ENCODE measurements around the gene MPLKIP. TPM values are rescaled to one million over a fixed set of nuclear protein-coding genes. Genes with fewer than 3 reads are reported as not detected.

The MPLKIP gene
- polyA plus RNA-seq (2013, experiment 1 of 2): 35.2 TPM
- polyA plus RNA-seq (2013, experiment 2 of 2): 36.2 TPM

DNA sequence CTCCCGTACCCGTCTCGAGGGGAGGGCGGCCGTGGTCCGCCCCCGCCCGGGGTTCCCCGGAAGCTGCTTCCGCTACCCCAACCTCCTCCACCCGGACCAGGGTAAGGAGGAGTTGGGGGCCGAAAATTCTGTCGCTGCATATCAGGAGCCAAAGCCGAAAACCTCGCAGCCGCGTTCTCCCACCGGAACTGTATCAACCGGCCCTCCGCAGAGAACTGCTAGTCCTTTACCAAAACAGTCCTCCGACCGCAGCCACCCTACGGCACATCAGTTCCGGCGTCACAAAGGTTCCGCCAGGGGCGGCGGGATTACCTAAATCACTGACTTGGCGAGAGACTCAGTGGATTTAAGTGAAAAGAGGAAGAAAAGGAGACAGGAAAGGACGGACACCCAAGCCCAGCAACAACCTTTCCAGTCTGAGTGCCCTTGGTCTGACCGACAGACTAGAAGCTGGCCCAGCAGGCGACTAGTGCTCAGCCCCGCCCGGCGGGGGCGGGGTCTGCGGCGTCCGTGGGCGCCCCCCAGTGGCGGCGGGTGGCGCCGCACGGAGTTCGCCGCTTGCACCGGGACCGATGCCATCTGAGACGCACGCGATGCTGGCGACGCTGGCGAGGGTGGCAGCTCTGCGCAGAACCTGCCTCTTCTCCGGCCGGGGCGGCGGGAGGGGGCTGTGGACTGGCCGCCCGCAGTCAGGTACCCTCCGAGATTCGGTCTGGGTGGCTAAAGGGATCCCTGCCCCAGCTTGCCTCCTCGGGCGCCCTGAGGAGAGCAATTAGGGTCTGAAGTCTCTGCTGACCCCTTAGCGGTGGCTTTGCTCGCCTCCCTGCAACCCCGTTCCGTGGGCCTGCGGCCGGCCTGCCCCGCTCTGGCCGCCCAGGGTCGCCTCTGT lies at the start of gene MPLKIP, which contains the start of gene SUGCT:
Gene MPLKIP (minus strand): TSS at position 195 of the 889 bp plus-strand sequence. CDS start 55 bp downstream, at position 140.
Gene SUGCT (plus strand): TSS at position 578 of the 889 bp plus-strand sequence.
- H3K23ac ChIP-seq (ENCODE audit: low read length in 2 of 2): peak within 1 kb of the TSS; percentile 43 to 89
- H3K79me1 ChIP-seq (replicated peaks; ENCODE audit: low read length, poor library complexity, severe bottlenecking): peaks cover 12% of the 10 kb centered on the region
- H3K4me2 ChIP-seq (ENCODE audit: low read length, poor library complexity, severe bottlenecking): peak within 1 kb of the TSS; percentile 90
- H2BK120ac ChIP-seq (ENCODE audit: low read depth, low read length): peak within 1 kb of the TSS; percentile 77
- H3K4ac ChIP-seq (ENCODE audit: low read depth in 1 of 2, low read length in 2 of 2): peak within 1 kb of the TSS; percentile 67 to 91
- H4K8ac ChIP-seq (ENCODE audit: low read length): peak within 1 kb of the TSS; percentile 93
- peak within 1 kb of the TSS; percentile 49 to 96 for H2BK12ac ChIP-seq (ENCODE audit: low read length in 2 of 2)
- H3K27ac ChIP-seq (ENCODE audit: low read length, poor library complexity, severe bottlenecking): peak within 1 kb of the TSS; percentile 98
- peak within 1 kb of the TSS; percentile 73 for H2BK15ac ChIP-seq (ENCODE audit: low read depth, poor library complexity, severe bottlenecking)
- H3K27me3 ChIP-seq (ENCODE audit: control insufficient read depth in 1 of 2, insufficient read depth in 1 of 2, low read length in 2 of 2): no peaks in the 10 kb centered on the region
- peak; percentile 92 for DNase-seq
- WGBS: under 1% methylated on average over 65 of the region's 75 CpGs
- H4K91ac ChIP-seq (ENCODE audit: low read length): peak within 1 kb of the TSS; percentile 85
- no peak within 1 kb of the TSS for H2AK5ac ChIP-seq (ENCODE audit: low read length, severe bottlenecking)
- H2AFZ ChIP-seq (ENCODE audit: low read depth, low read length): peak within 1 kb of the TSS; percentile 96
- no peaks in the 10 kb centered on the region for H3K9me3 ChIP-seq (ENCODE audit: control insufficient read depth, low read length)
- peak within 1 kb of the TSS; percentile 96 for H3K18ac ChIP-seq (ENCODE audit: low read depth in 1 of 2, low read length in 2 of 2)
- H2BK5ac ChIP-seq (ENCODE audit: low read depth, low read length, poor library complexity, severe bottlenecking): peak within 1 kb of the TSS; percentile 88
- H3K14ac ChIP-seq (ENCODE audit: low read length in 2 of 2): peak within 1 kb of the TSS in 1 of 2 experiments; percentile 98
- H3K36me3 ChIP-seq (ENCODE audit: control insufficient read depth in 1 of 2, insufficient read depth in 2 of 2, low read depth in 1 of 2, low read length in 2 of 2): peaks cover 0 to 4% of the 10 kb centered on the region in 2 experiments
- H3K4me3 ChIP-seq (ENCODE audit: insufficient read depth in 1 of 2, low read depth in 1 of 2, low read length in 2 of 2): peak within 1 kb of the TSS; percentile 93 to 95
- peaks cover 4% of the 10 kb centered on the region for H3K4me1 ChIP-seq (ENCODE audit: control insufficient read depth, insufficient read depth, low read depth, low read length)
- peak within 1 kb of the TSS; percentile 99 for H3K9ac ChIP-seq (ENCODE audit: low read length)

DNA sequence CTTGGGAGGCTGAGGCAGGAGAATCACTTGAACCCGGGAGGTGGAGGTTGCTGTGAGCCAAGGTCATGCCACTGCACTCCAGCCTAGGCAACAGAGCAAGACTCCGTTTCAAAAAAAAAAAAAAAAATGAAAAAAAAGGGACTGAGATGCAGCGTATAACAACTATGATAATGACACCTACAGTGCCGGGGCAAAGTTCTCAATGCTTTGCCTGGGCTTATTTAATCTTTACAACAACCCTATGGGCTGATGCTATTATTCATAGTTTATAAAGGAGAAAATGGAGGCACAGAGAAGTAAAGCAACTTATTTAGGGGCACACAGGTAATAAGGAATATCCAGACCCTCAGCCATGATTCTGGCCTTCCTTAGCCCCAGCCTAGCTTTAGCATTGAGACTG lies 48.0 kb upstream of the MPLKIP start:
- Histone ChIP-seq H3K27ac (ENCODE audit: low read length, poor library complexity, severe bottlenecking) (no peak overlapping the region), H2BK15ac (ENCODE audit: low read depth, poor library complexity, severe bottlenecking) (no peak overlapping the region), H4K8ac (ENCODE audit: low read length) (no peak overlapping the region), H3K4ac (ENCODE audit: low read depth in 1 of 2, low read length in 2 of 2) (no peak overlapping the region), H3K18ac (ENCODE audit: low read depth in 1 of 2, low read length in 2 of 2) (no peak overlapping the region), H3K9me3 (ENCODE audit: control insufficient read depth, low read length) (no peaks in the 10 kb centered on the region), H3K36me3 (ENCODE audit: control insufficient read depth in 1 of 2, insufficient read depth in 2 of 2, low read depth in 1 of 2, low read length in 2 of 2) (peaks cover 0 to 3% of the 10 kb centered on the region in 2 experiments), H3K23ac (ENCODE audit: low read length in 2 of 2) (no peak overlapping the region), H4K91ac (ENCODE audit: low read length) (no peak overlapping the region), H3K4me3 (ENCODE audit: insufficient read depth in 1 of 2, low read depth in 1 of 2, low read length in 2 of 2) (no peak overlapping the region), H2BK5ac (ENCODE audit: low read depth, low read length, poor library complexity, severe bottlenecking) (no peak overlapping the region), H2BK120ac (ENCODE audit: low read depth, low read length) (no peak overlapping the region), H2AFZ (ENCODE audit: low read depth, low read length) (no peak overlapping the region), H3K4me2 (ENCODE audit: low read length, poor library complexity, severe bottlenecking) (no peak overlapping the region), H3K4me1 (ENCODE audit: control insufficient read depth, insufficient read depth, low read depth, low read length) (no peaks in the 10 kb centered on the region), H3K79me1 (replicated peaks; ENCODE audit: low read length, poor library complexity, severe bottlenecking) (no peaks in the 10 kb centered on the region), H3K27me3 (ENCODE audit: control insufficient read depth in 1 of 2, insufficient read depth in 1 of 2, low read length in 2 of 2) (no peaks in the 10 kb centered on the region), H2BK12ac (ENCODE audit: low read length in 2 of 2) (no peak overlapping the region), H2AK5ac (ENCODE audit: low read length, severe bottlenecking) (no peak overlapping the region), H3K9ac (ENCODE audit: low read length) (no peak overlapping the region), H3K14ac (ENCODE audit: low read length in 2 of 2) (no peak overlapping the region)
- WGBS: 100% methylated on average over 3 of the region's 4 CpGs
- no peak for DNase-seq

DNA sequence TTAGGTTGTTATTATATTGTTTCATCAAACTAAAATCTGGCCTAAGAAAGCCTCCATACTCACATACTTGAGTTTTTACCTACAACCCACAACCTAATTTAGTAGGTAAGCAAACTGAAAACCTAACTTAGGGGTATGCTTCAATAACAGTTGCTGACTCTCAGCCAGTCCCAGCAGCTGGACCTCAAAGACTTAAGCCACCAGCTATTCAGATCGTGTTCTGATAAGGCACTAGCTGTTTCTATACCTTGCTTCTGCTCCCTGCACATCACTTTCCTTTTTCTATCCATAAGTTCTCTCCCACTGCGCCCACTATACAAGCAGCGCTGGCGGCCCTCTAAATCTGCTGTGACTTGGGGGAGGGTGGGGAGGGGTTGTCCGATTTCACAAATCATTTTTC lies 42.6 kb upstream of the MPLKIP start:
- H2AK5ac ChIP-seq (ENCODE audit: low read length, severe bottlenecking): no peak overlapping the region
- H2BK5ac ChIP-seq (ENCODE audit: low read depth, low read length, poor library complexity, severe bottlenecking): no peak overlapping the region
- H2BK15ac ChIP-seq (ENCODE audit: low read depth, poor library complexity, severe bottlenecking): no peak overlapping the region
- DNase-seq: no peak
- WGBS: 56% methylated on average over 1 of the region's 5 CpGs
- no peak overlapping the region for H2BK12ac ChIP-seq (ENCODE audit: low read length in 2 of 2)
- no peak overlapping the region for H4K8ac ChIP-seq (ENCODE audit: low read length)
- no peak overlapping the region for H2AFZ ChIP-seq (ENCODE audit: low read depth, low read length)
- H3K79me1 ChIP-seq (replicated peaks; ENCODE audit: low read length, poor library complexity, severe bottlenecking): peaks cover 3% of the 10 kb centered on the region
- no peak overlapping the region for H3K18ac ChIP-seq (ENCODE audit: low read depth in 1 of 2, low read length in 2 of 2)
- H3K14ac ChIP-seq (ENCODE audit: low read length in 2 of 2): no peak overlapping the region
- no peak overlapping the region for H3K23ac ChIP-seq (ENCODE audit: low read length in 2 of 2)
- H4K91ac ChIP-seq (ENCODE audit: low read length): no peak overlapping the region
- H3K4me1 ChIP-seq (ENCODE audit: control insufficient read depth, insufficient read depth, low read depth, low read length): no peaks in the 10 kb centered on the region
- H3K4me3 ChIP-seq (ENCODE audit: insufficient read depth in 1 of 2, low read depth in 1 of 2, low read length in 2 of 2): no peak overlapping the region
- no peak overlapping the region for H3K4ac ChIP-seq (ENCODE audit: low read depth in 1 of 2, low read length in 2 of 2)
- no peak overlapping the region for H2BK120ac ChIP-seq (ENCODE audit: low read depth, low read length)
- no peaks in the 10 kb centered on the region for H3K9me3 ChIP-seq (ENCODE audit: control insufficient read depth, low read length)
- no peak overlapping the region for H3K9ac ChIP-seq (ENCODE audit: low read length)
- H3K27me3 ChIP-seq (ENCODE audit: control insufficient read depth in 1 of 2, insufficient read depth in 1 of 2, low read length in 2 of 2): no peaks in the 10 kb centered on the region
- no peak overlapping the region for H3K27ac ChIP-seq (ENCODE audit: low read length, poor library complexity, severe bottlenecking)
- no peak overlapping the region for H3K4me2 ChIP-seq (ENCODE audit: low read length, poor library complexity, severe bottlenecking)
- H3K36me3 ChIP-seq (ENCODE audit: control insufficient read depth in 1 of 2, insufficient read depth in 2 of 2, low read depth in 1 of 2, low read length in 2 of 2): peaks cover 0 to 3% of the 10 kb centered on the region in 2 experiments

DNA sequence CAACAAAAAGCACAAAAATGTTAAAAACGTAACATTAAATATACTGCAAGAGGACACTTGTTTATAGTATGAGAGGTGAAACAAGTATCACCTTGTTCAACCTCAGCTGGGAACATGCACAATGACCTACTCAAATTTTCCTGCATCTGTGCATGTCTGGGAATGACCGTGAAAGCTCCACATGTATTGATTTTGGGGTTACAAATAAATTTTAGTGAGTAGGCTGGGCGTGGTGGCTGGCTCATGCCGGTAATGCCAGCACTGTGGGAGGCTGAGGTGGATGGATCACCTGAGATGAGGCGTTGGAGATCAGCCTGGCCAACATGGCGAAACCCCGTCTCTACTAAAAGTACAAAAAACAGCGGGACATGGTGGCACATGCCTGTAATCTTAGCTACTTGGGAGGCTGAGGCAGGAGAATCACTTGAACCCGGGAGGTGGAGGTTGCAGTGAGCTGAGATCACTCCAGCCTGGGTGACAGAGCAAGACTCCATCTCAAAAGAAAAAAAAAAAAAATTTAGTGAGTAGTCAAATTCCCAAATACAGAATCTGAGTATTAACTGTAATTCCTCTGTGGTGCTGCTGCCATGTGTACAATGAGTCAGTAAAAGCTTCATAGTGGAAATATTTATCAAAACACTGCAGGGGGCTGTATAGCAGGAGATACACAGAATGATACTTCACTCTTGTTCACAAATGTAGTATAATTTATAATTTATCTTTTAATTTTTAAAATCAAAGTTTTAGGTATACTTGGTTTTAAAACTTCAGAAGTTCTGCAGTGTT lies 41.5 kb upstream of the MPLKIP start:
- WGBS: 100% methylated on average over 4 of the region's 9 CpGs
- Histone ChIP-seq H3K79me1 (replicated peaks; ENCODE audit: low read length, poor library complexity, severe bottlenecking) (peaks cover 3% of the 10 kb centered on the region), H3K4me2 (ENCODE audit: low read length, poor library complexity, severe bottlenecking) (no peak overlapping the region), H3K4me3 (ENCODE audit: insufficient read depth in 1 of 2, low read depth in 1 of 2, low read length in 2 of 2) (no peak overlapping the region), H3K23ac (ENCODE audit: low read length in 2 of 2) (no peak overlapping the region), H2BK12ac (ENCODE audit: low read length in 2 of 2) (no peak overlapping the region), H3K27ac (ENCODE audit: low read length, poor library complexity, severe bottlenecking) (no peak overlapping the region), H3K14ac (ENCODE audit: low read length in 2 of 2) (no peak overlapping the region), H3K9me3 (ENCODE audit: control insufficient read depth, low read length) (no peaks in the 10 kb centered on the region), H2BK120ac (ENCODE audit: low read depth, low read length) (no peak overlapping the region), H4K91ac (ENCODE audit: low read length) (no peak overlapping the region), H2AFZ (ENCODE audit: low read depth, low read length) (no peak overlapping the region), H3K27me3 (ENCODE audit: control insufficient read depth in 1 of 2, insufficient read depth in 1 of 2, low read length in 2 of 2) (no peaks in the 10 kb centered on the region), H3K9ac (ENCODE audit: low read length) (no peak overlapping the region), H4K8ac (ENCODE audit: low read length) (no peak overlapping the region), H2BK5ac (ENCODE audit: low read depth, low read length, poor library complexity, severe bottlenecking) (no peak overlapping the region), H3K18ac (ENCODE audit: low read depth in 1 of 2, low read length in 2 of 2) (no peak overlapping the region), H2AK5ac (ENCODE audit: low read length, severe bottlenecking) (no peak overlapping the region), H3K4me1 (ENCODE audit: control insufficient read depth, insufficient read depth, low read depth, low read length) (no peaks in the 10 kb centered on the region), H3K36me3 (ENCODE audit: control insufficient read depth in 1 of 2, insufficient read depth in 2 of 2, low read depth in 1 of 2, low read length in 2 of 2) (peaks cover 0 to 3% of the 10 kb centered on the region in 2 experiments), H3K4ac (ENCODE audit: low read depth in 1 of 2, low read length in 2 of 2) (no peak overlapping the region), H2BK15ac (ENCODE audit: low read depth, poor library complexity, severe bottlenecking) (no peak overlapping the region)
- DNase-seq: no peak
